NCI-H1417 treated with DMSO at 0.1 percent for 48 hours (cell line): Measurements from ENCODE around the gene RNF41.
"Not testable (repeated sequence)": the region's sequence is repeated elsewhere in the genome, so short reads cannot be mapped to it uniquely, and the experiment has no call there.

Experiments used
- DNase-seq: peaks from one replicate; lab custom pipeline; 2025; lab: John Stamatoyannopoulos, UW

The RNF41 gene

DNA sequence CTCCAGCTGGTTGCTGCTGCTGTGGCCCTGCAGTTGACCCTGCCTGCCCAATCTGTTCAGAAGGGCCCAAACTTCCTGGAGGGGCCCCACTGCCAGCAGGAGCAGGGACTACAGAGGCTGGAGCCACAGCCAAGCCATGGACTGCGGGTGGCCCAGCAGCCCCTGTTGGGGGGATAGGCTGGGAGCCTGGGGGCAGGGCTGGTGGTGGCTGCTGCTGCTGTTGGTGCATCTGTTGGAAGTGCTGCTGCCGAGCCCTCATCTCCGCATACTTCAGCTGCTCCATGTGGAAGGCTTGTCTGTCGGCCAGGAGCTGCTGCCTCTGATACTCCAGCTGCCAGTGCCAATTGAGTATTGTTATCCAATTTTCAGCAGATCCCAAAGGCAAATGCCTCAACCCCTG, 56.4 kb downstream of the RNF41 start:
- DNase-seq, result no peak

DNA sequence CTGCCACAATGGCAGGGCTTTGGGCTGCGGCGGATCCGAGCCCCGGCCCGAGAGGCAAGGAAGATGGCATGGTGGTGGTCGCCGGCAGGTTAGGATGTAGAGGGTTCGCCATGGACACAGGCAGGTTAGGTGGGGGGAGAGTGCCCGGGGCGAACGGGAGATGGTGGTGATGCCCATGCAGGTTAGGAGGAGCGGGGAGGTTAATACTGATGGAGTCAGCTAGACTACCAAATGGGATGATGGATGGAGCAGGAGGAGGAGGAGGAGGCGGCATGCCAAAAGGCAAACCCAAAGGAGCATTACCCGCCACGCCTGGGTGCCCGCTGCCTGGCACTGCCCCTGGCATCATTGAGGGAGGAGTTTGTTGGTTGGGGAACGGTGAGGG, 57.4 kb downstream of the RNF41 start:
- DNase-seq, result no peak

DNA sequence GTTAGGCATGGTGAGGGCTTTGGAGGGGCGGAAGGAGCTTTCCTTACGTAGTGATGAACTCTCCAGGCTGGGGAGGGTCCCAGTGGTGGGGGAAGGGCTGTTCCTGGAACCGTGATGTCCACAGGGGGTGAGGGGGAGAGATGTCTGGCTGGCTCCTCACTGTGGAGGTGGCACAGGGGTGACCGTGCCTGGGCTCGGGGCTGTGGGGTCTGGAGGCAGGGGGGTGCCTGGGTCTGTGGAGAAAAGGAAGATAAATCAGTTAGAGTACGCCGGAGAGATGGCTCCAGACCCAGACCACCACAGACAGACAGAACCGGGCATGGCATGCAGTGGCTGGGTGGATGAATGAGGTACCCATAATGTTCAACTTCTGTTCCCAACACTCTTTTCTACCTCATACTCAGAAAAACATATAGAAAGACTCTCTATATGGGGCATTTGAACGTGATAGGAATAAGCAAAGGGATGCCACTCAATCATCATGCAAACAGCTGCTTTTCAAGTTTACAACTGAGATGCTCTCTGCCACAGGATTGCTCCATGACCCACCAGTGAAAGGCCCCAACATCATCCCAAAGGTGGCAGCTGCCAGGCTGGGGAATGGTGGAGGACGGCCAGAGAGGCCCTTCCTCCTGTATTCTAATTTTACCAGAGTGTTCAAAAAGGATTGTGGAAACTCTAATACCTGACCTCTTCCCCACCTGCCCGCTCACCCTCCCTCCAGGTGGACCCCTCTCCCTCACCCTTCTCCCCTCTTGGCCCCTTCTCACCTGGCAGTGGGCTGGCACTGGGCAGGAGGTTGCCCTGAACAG, 58.0 kb downstream of the RNF41 start:
- DNase-seq, result no peak

DNA sequence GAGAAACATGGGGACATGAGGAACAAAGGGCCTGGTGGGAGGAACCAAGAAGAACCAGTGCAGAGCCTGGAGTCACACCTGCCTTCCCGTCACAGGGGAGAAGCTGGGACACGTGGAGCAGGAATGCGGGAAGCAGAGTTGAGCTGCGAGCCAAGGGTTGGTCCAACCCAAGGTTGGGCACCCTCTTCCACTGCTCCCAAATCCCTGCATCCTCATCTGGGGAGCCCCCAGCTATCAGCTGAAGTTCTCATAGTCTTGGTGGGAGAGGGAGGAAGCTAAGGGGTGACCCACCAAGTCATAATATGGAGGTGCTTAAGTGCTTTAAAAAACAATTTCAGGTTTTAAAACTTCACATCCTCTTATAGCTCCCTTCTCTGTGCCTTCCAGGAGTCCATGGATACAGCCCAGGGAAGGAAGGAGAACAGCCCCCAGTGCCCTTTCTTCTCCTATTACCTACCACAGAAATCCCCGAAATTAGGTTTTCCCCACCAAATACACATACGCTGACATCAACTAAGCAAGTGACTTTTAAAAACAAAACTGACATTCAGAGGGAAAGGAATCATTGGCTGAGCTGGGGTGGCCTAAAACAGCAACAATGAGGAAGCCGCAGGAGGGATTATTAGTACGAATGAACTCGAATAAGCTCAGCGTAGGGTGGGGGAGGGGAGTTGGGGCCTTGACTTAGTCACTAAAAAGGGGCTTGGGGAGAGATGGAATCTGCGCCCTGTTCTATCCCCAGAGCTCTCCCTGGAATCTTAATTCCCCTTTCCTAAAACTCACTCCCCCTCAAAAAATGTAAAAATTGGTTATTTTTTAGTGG, 59.0 kb downstream of the RNF41 start:
- no peak for DNase-seq

DNA sequence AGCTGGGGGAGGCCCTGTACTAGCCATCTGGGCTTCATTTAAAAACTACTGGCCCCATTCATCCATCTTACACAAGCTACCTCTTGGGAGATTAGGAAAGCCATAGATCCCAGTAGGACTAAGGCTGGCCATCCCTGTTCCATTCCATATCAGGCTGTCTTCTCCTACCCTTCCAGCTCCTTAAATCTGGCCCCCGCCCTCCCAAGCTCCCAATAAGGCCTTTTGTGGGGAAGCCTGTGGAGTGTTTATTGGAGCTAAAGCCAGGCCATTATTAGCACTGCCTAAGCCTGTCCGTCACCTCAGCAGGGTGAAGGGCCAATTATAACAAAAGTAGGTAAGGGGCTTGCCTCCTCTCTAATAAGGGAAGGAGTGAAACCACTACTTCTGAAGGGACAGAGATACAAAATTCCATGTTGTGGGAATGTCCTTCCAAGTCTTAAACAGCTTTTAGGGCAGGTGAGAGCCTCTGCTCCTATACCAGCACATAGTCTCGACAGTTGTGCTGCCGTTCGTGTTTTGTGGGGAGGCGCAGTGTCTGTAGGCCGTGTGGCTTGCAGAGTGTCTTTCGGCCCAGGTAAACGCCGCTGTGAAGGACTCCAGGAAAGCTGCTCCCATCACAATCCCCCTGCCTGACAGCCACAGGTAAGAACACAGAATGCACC, 59.9 kb downstream of the RNF41 start:
- DNase-seq, result no peak

DNA sequence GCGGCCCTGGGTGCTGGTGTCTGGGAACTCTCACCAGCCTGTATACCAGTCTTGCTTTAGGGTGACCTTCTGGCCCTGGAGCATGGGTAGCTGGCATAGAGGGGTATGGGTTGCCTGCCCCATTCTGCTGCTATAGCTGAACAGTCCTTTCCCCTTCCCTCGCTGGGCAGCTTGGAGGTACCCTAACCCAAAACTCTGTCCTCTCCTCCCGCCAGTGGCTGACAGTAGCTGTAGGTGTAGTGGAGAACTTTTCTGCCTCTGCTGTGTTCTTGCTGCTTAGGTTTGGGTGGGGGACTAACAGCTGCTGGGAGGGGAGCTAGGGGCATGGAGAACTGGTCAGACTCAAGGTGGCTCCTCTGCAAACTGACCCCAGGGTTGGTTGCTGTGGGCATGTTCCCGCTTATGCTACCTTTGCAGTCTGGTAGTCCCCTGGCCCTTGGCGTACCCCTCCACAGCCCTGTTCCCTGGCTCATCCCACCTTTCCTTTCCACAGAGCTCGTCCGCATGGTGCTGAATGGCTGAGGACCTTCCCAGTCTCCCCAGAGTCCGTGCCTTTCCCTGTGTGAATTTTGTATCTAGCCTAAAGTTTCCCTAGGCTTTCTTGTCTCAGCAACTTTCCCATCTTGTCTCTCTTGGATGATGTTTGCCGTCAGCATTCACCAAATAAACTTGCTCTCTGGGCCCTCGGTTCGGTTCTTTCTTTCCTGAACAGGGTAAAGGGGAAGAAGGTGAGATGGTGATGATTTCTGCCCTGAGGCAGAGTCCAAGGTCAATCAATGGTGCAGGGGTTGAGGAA, 60.6 kb downstream of the RNF41 start:
- no peak for DNase-seq

DNA sequence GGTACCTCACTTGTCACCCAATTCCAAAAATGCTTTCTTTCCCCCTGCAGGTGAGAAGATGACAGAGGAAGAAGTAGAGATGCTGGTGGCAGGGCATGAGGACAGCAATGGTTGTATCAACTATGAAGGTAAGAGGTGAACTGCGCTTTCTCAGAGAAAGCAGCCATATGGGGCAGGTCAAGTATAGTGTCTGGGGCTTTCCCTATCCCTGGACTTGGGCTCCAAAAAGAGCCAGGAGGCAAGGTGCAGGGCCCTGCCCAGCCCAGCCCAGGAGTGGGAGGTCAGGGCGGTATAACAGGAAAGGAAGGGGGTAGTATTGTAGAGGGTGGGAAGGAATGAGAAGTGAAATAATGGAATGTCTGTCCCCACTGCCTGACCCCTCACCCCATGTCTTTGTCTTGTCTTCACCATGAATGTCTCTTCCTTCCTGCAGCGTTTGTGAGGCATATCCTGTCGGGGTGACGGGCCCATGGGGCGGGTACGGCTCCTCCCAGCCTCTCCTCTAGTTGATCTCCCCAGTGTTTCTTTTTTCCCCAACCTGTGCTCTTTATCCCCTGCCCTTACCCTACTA, 61.4 kb downstream of the RNF41 start:
- no peak for DNase-seq

DNA sequence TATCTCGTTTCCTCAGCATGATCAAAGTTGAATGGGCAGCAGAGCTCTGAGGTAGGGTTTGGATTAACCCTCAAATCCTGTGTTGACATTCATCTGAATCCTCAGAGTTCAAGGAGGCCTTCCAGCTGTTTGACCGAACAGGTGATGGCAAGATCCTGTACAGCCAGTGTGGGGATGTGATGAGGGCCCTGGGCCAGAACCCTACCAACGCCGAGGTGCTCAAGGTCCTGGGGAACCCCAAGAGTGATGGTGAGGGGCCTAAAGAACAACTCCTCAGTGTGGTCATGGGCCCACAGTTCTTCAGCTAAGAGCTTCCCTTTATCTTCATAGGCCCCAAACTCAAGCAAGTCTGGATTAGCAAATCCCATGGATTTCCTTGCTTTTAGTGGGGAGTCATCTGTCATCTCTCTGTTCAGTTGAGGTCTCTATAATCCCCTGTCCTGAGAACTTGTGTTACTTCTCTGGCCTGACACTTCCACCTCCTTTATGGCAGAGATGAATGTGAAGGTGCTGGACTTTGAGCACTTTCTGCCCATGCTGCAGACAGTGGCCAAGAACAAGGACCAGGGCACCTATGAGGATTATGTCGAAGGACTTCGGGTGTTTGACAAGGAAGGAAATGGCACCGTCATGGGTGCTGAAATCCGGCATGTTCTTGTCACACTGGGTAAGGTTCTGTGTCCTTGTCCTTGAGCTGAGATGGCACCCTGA, 62.1 kb downstream of the RNF41 start:
- no peak for DNase-seq

DNA sequence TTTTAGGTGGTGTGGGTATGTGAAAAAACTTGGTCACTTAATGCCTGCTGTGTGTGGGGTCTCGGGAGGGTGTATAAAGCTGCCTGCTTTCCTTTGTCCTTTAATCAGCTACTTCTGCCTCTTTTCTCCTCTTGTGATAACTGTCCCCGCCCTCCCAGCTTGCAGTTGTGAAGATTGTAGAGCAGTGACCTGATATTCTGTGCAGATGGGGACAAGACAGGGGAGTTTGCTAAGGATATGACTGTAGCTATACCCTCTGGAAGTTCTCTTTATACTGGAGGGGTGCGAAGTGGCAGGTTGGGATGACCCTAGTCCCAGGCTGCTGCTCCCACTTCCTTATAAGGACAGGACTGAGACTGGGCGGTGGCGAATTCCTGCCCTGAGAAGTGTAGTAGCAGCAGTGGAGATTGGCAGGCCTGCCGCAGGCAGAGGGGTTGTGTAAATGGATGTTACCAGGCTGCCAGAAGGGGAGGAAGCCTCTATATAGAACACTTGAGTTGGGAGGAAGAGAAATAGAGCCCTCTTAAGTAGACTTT, 62.7 kb downstream of the RNF41 start:
- no peak for DNase-seq

DNA sequence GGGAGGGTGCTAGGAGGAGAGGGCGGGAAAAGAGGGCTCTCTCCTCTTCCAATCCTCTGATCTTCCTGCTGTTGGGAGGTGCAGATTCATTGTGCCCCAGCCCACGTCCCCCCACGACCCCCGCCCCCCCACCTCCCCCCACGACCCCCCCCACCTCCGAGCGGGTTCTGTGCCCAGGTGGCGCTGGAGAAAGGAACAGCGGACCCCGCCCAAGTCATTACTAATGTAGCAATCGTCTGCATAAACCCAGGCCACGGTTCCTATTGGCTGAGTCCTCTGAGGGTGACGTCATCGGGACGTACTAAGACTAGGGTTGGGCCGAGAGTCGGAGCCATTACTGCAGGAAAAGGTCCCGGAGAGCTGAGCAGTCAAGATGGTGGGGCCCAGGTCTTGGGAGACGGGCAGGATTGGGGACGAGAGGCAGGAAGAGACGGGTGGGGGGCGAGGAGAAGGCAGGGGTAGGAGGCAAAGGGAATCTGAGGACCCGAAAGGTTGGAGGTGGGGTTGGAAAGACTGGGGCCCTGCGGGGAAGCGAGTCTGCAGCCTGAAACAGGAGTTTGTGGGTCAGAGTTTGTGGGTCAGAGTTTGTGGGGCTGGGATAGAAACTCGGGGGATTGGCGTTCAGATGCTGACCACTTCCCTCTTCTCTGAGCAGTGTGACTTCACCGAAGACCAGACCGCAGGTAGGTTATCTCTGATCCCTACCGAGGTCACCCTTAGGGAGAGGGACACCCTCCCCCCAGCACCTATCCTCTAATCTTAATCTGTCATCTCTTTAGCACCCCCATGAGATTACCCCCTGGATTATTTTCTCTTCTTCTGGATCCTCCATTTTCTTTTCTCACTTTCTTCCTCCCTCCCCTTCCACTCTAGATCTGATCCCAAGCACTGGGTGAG, 63.4 kb downstream of the RNF41 start, which contains the start of gene MYL6:
MYL6 (plus strand) TSS at position 331 of the 897 bp plus-strand sequence; CDS start at position 374, 43 bp downstream.
- DNase-seq, result peak; percentile 94

DNA sequence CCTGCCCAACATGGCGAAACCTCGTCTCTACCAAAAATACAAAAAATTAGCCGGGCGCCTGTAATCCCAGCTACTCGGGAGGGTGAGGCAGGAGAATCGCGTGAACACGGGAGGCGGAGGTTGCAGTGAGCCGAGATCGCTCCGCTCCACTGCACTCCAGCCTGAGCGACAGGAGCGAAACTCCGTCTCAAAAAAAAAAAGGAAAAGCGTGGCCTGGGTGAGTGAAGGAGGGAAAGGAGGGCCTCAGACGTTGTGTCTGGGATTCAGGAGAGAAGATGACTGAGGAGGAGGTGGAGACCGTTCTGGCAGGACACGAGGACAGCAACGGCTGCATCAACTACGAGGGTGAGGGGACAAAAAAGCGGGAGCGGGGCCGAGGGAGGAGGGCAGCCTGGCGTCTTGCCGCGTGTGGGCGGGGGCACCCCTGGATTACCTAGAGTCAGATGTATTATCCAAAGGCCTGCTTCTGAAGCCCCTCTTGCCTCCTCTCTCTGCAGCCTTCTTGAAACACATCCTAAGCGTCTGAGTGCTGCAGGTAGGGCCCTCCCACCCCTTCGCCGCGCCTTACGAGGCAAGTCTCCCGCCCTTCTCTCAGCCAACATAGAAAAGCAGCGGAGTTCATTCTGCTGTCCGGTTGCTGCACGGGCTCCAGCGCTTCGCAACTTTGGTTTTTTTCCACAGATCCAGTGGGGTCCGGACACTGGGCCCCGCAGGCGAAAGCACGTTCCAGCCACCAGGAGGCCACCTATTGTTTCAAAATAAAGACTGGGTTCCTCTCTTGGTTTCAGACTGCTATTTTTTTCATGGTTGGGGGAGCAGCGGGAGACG, 64.3 kb downstream of the RNF41 start:
- DNase-seq, result peak; percentile 90

DNA sequence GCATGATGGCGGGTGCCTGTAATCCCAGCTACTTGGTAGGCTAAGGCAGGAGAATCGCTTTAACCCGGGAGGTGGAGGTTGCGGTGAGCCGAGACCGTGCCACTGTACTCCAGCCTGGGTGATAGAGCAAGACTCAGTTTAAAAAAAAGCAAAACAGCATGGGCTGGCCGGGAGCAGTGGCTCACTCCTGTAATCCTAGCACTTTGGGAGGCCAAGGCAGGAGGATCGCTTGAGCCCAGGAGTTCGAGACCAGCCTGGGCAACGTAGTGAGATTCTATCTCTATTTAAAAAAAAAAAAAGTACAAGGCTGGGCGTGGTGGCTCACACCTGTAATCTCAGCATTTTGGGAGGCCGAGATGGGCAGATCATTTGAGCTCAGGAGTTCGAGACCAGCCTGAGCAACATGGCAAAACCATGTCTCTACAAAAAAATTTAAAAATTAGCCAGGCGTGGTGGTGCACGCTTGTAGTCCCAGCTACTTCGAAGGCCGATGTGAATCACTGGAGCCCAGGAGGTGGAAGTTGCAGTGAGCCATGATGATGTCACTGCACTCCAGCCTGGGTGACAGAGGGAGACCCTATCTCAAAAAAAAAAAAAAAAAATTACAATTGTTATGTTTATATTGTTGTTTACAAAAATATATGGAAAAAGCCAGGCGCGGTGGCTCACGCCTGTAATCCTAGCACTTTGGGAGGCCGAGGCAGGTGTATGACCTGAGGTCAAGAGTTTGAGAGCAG, 65.1 kb downstream of the RNF41 start:
- DNase-seq, result not testable (repeated sequence)

DNA sequence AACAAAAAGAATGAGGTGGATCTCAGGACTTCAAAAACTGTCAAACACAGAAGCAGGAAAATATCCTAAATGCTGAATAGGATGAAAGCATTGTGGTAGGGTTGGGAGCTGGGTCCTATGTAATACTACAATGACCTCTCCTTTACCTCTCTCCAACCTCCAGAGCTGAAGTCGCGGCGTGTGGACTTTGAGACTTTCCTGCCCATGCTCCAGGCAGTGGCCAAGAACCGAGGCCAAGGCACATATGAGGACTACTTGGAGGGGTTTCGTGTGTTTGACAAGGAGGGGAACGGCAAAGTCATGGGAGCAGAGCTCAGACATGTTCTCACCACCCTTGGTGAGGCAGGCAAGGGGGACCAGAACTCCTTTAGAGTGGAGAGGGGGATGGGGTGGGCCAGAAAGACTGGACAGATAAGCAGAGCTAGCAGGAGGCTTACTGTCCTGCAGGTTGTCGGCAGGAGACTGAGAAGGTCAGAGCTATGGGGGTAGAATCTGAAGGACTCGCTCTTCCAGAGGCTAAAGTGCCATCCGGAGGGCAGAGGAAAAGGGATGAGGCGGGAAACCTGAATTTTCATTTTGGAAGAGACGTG, 66.4 kb downstream of the RNF41 start:
- DNase-seq, result no peak

DNA sequence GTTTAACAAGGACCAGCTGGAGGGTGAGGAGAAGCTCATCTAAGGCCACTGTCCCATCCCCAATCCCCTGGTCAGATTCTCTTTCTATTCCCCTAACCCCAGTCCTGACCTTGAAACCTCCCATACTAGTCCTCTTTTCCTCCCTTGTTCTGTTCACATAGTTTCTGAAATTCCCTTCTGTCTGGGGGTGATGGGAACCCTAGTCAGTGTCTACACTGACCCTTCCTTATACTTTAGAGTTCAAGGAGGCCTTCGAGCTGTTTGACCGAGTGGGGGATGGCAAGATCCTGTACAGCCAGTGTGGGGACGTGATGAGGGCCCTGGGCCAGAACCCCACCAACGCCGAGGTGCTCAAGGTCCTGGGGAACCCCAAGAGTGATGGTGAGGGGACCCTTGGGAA, 66.9 kb downstream of the RNF41 start:
- DNase-seq, result no peak

DNA sequence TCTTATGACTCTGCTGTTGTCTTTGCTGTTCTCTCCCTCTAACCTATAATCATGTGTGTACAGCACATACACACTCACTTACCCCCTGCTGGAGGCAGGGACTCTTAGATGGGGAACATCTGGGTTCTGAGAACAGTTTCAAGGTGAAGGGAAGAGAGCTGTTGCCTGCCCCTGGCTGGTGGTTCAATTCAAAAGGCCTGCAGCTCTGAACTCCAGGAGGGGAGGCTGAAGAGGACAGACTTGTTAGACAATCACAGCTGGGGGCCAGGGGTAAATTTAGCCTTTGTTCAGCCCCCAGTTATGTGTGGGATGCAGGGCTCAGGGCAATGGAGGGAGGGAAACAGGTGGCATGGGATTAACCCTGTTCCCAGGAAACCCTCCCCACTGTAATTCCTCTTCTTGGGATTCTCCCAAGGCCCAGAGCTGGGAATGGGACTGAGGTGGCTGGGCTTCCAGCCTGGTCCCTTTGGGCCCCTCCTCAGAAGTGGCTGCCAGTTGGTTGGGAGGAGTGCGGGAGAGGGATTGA, 67.4 kb downstream of the RNF41 start:
- no peak for DNase-seq

DNA sequence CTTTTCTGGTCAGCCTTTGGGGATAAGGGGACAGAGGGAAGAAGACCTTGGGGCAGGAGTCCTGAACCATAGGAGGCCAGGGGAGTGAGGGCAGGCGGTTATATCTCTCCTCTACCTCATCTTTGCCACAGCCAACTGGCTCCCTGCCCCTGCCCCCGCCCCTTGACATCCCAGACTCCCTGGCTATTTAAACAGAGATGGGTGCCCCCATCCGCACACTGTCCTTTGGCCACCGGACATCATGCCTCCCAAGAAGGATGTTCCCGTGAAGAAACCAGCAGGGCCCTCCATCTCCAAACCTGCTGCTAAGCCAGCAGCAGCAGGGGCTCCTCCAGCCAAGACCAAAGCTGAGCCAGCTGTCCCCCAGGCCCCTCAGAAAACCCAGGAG, 68.0 kb downstream of the RNF41 start:
- DNase-seq, result no peak
